Left kidney (tissue), 2 donors: ENCODE data around the gene LRRC25. TPM values are rescaled to one million over a fixed set of nuclear protein-coding genes. Genes with fewer than 3 reads are reported as not detected.
"Not testable (repeated sequence)": the region's sequence is repeated elsewhere in the genome, so short reads cannot be mapped to it uniquely, and the experiment has no call there.

ENCODE experiments used
- DNase-seq: peaks from one replicate; pipeline ENCODE4 v3.0.0-alpha.2; 2013
- polyA plus RNA-seq: library from polyadenylated mRNA; unstranded; fragments of 120-200 nt; gene quantifications from one replicate; pipeline ENCODE4 v1.2.1, GENCODE V29; 2013; ENCODE audit not compliant: insufficient read length

The LRRC25 gene
- polyA plus RNA-seq, 1 donor, result 0.52 TPM

DNA sequence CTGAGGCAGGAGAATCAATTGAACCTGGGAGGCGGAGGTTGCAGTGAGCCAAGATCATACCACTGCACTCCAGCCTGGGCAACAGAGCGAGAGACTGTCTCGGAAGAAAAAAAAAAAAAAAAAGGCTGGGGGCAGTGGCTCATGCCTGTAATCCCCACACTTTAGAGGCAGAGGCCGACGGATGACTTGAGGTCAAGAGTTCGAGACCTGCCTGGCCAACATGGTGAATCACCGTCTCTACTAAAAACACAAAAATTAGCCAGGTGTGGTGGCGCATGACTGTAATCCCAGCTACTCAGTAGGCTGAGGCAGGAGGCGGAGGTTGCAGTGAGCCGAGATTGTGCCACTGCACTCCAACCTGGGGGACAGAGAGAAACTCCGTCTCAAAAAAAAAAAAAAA, 13.8 kb downstream of the LRRC25 start:
- DNase-seq, result not testable (repeated sequence)

DNA sequence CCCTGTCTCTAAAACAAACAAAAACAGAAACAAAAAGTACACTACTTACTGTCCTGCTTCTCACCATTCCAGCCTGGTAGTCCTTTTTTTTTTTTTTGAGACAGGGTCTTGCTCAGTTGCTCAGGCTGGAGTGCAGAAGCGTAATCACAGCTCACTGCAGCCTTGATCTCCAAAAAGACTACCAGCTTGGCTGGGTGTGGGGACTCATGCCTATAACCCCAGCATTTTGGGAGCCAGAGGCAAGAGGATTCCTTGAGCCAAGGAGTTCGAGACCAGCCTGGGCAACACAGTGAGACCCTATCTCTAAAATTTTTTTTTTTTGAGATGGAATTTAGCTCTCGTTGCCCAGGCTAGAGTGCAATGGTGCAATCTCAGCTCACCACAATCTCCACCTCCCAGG, 16.6 kb downstream of the LRRC25 start:
- no peak for DNase-seq

DNA sequence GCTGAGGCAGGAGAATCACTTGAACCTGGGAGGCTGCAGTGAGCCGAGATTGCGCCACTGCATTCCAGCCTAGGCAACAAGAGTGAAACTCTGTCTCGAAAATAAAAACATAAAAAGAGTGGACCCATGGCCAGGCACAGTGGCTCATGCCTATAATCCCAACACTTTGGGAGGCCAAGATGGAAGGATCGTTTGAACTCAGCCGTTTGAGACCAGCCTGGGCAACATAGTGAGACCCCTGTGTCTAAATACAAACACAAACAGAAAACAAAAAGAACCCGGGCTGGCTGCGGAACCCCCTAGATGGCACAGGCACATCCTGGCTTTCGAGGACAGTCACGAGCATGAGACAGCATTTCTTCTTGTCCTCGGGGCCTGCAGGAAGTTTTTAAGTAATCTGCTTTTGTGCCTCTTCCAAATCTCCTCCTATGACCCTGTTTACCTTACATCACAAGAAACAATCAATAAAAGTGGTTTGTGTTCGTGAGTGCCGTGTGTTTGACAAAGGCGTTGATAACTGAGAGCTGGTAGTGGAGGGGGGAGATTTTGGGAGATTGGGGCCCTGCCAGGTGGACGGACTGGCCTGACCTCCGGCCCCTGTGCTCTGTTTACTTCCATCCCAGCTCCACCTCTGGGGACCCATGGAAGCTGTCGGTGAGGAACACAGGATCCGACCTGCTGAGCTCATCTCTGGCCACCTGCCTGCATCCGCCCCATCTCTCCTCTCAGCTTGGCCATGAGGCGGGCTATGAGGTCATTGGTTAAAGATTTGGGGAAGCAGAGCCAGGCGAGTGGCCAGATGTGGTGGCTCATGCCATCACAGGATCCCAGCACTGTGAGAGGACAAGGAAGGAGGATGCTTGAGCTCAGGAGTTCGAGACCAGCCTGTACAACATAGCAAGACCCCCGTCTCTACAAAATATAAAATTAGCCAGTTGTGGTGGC, 17.3 kb downstream of the LRRC25 start:
- no peak for DNase-seq

DNA sequence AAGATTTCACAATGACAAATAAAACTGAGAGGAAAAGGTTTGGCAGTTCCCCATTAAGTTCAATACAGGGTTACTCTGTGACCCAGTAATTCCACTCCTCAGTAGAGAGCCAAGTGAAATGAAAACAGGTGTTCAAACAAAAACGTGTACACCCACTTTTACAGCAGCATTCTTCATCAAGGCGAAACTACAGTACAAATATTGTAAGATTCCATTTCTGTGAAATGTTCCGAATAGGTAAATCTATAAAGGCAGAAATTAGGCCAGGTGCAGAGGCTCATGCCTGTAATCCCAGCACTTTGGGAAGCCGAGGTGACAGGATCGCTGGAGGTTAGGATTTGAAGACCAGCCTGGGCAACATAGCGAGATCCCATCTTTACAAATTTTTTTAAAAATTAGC, 20.4 kb downstream of the LRRC25 start:
- DNase-seq, result no peak

DNA sequence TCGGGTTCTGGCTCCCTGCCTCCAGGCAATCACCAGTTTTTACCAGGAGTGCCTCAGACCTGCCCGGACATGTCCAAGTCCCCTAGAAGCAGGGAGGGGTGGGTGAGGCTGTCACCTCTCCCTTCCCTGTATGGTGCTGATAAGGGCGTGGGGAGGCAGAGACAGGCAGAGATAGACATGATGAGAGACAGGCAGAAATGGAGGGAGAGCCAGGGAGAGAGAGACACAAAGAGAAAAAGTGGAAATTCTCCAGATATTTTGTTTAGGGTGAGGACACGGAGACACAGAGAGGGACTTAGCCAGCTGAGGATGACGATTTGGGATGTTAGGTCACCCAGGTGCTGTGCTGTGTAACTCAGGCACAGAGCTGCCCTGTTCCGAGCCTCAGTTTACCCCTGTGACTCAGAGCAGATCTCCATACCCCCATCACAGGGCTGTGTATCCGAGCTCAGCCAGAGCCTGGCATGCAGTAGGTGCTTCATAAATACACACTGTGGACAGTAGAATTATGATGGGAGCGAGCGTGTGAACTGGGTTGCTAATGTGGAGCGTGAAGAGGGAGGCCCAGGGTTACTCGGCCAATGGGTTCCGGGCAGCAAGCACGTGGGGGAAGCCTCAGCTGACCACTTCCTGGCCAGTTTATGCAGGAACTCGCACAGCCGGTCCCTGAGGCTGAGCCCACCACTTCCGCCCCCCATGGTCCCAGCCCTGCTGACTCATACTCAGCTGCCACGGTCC, 23.4 kb downstream of the LRRC25 start:
- DNase-seq, result peak; percentile 82

DNA sequence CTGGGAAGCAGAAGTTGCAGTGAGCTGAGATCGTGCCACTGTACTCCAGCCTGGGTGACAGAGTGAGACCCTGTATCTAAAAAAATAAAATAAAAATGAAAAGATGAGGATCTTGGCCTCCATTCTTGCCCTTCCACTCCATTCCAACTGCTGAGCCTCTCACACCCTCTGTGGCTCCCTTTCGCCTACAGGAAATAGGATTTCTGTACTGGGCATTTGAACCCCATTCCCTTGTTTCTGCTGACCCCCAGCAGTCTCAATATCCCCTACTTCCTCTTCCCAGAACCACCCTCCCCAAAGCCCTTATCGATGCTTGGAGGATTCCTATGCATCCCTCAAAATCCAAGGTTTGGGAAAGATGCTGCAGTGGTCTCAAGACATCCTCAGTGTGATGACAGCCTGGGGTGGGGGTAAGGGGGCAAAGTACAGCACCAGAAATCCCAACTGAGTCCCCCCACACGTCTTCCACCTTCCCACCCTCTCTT, 24.0 kb downstream of the LRRC25 start:
- no peak for DNase-seq

DNA sequence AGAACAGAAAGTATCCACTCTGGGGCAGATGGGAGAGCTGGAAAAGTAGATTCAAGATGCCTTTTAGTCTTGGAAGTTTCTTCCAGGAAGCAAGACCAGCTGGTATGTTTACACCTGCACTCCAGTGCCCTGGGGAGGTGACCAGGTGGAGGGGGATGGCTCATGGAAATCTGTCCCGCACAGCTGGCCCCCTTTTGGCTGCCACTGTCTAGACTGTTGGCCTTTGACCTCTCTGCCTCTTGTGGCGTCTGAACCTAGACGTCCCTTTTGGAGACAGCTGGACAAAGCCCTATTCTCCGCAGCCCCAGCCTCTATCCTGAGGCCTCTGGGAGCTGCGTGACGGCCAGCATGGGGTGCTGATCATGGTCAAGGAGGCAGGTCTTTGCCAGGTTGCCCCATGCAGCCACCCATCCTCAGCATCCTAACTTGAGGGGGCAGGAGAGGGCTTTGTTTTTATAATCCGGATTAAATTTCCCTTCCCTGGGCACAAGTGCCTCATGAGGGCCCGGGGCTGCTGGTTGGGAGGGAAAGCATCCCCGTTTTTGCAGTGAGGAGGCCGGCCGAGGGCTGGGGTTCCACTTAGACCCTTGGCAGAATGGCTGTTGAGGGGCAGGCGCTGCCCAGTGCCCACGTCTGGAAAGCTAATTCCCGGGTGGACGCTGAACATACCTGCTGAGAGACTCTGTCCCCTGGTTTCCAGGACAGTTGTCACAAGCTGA, 28.8 kb downstream of the LRRC25 start:
- no peak for DNase-seq

DNA sequence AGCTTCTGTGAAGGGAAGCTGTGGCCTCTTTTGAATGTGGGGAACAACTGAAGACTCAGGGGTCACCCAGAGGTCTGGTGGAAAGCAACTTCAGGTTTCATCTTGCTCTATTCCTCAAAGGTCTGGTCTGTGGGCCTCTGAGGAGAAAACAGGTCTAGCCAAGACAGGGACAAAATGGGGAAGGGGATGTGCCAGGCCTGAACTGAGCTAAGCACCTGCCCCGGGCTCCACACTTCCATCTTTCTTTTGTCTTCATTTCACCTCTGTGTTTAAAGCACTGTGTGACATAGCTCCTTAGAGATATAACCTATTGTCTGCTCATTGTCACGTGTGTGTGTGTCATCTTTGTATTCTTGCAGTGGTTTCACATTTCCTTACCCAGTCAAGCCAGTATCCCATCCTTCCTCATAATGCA, 31.4 kb downstream of the LRRC25 start:
- no peak for DNase-seq

DNA sequence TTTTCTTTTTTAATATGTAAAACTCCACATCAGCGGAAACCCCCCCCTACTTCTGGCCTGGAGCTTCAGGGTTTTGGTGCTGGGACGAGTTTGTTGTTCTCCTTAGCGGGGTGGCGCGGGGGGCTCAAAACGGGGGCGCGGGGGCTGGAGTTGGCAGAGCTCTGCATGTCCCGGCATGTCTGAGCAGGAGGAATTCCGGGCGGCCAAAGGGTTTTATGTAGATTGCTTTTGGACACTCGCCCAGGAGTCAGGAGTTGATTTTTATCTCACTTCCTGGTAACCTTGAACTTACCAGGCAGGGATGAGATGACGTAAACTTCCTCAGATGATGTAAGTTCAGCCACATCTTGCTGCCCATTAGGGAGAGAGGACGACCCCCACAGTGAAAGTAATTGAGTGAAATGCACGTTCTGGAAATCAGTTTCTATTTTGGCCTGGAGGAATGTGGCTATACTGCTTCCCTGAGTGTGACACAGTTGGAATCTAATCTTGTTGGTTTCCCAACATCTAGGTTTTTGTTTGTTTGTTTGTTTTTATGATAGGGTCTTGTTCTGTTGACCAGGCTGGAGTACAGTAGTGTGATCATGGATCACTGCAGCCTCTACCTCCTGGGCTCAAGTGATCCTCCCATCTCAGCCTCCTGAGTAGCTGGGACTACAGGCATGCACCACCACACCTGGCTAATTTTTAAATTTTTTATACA, 32.4 kb downstream of the LRRC25 start:
- DNase-seq, result peak; percentile 89

DNA sequence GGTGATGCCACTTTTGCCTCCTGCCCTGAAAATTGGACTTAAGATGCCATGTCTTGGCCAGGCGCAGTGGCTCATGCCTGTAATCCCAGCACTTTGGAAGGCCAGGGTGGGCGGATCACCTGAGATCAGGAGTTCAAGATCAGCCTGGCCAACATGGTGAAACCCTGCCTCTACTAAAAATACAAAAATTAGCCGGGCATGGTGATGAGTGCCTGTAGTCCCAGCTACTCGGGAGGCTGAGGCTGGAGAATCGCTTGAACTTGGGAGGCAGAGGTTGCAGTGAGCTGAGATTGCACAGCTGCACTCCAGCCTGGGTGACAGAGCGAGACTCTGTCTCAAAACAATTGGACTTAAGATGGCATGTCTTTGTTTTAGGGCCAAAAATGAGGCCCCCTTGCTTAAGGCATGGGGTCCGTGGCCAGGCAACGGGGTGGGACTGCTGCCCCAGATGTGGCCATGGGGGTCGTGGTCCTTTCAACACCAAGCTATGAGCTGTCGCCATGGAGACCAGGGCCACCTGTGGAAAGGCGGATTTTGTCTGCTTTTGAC, 33.1 kb downstream of the LRRC25 start:
- DNase-seq, result not testable (repeated sequence)

DNA sequence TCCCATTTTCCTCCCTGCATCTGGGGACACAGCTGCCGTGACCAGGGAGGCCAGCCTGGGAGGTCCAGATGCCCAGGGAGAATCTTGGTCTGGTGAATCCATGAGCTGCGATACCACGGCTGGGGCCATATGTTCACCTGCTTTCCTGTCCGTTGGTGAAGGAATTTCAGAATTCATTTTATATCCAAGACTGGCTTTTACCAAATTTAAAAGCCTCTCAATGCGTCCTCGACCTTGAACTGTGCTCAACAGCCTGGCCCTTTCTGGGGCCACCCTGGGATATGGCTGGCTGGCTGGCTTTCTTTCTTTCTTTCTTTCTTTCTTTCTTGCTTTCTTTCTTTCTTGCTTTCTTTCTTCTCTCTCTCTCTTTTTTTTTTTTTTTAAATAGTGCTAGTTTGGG, 33.6 kb downstream of the LRRC25 start:
- no peak for DNase-seq

DNA sequence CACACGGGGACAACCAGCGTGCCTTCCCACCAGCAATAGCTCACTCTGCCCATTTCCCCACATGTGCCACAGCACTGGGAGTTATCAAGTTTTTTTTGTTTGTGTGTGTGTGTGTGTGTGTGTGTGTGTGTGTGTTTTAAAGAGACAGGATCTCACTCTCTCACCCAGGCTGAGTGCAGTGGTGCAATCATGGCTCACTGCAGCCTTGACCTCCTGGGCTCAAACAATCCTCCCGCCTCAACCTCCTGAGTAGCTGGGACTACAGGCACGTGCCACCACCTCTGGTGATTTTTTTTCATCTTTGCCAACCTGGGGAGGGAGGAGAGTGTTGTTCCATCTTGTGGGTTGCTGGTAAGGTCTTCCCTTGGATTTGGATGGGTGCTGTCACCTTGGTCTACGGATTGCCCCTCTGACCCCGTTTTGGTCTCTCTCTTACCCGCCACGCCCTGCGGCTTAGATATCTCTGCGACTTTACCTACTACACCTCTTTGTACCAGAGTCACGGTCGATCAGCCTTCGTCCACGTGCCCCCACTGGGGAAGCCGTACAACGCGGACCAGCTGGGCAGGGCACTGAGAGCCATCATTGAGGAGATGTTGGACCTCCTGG, 34.4 kb downstream of the LRRC25 start:
- DNase-seq, result no peak

DNA sequence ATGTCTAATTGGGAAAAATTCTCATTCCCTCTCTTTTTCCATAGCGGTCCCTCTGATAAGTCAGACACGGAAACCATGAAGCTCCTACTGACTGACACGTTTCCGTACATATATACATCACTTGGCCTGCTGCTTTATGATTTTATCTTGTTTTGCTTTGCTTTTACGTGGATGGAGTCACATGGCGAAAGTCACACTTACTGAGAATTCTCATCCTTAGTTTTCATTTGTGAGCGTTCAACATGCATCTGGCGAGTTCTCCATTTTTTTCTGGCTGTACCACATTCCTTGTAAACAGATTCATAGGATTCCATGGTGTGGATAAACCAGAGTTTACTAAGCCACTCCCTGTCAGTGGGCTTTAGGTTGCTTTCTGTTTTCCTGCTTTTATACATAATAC, 35.8 kb downstream of the LRRC25 start:
- DNase-seq, result no peak

DNA sequence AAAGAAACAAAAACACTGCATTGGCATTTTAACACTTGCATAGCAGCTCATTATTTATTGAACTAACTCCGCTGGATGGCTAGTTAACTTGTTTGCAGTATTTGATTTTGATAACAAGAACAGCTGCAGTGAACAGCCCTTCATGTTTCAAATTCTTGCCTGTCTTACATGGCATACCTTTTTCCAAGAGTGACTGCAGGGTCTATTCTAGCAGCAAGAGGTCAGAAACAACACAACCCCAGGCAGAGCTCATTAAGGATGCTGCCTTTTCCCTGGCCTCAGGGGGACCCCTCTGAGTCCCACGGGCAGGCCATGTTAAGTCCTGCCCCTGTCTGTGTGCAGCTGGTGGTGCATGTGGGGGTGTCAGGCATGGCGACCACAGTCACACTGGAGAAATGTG, 40.4 kb downstream of the LRRC25 start:
- DNase-seq, result no peak

DNA sequence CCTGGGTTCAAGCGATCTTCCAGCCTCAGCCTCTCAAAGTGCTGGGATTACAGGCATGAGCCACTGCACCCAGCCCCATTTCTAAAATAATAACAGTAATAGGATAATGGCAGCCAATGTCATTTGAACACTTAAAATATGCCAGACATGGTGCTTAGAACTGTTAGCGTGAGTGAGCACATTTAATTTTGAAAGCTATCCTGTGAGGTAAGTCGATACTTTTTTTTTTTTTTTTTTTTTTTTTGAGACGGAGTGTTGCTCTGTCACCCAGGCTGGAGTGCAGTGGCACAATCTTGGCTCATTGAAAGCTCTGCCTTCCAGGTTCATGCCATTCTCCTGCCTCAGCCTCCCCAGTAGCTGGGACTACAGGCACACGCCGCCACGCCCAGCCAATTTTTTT, 42.7 kb downstream of the LRRC25 start:
- DNase-seq, result not testable (repeated sequence)

DNA sequence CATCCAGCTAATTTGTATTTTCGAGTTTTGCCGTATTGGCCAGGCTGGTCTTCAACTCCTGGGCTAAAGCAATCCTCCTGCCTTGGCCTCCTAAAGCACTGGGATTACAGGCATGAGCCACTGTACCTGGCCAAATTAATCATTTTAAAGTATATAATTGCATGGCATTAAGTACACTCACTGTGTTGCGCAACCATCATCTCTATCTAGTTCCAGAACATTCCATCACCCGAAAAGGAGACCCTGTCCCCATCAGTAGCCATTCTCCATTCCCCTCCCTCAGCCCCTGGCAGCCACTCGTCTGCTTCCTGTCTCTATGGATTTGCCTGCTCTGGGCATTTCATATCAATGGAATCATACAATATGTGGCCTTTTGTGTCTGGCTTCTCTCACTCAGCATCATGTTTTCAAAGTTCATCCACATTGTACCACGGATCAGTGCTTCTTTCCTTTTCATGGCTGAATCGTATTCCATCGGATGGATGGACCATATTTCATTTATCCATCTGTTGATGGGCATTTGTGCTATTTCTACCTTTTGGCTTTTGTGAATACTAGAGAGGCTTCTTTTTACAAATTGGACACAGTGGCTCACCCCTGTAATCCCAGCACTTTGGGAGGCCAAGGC, 43.9 kb downstream of the LRRC25 start:
- DNase-seq, result no peak

DNA sequence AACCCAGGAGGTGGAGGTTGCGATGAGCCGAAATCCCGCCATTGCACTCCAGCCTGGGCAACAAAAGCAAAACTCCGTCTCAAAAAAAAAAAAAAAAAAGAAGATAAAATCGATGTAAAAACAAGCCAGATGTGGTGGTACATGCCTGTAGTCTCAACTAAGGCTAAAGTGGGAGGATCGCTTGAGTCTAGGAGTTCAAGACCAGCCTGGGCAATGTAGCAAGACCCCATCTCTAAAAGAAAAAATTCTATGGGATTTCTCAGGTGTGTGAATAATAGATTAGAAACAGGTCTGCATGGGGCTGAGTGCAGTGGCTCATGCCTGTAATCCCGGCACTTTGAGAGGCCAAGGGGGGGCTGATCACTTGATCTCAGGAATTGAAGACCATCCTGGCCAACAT, 45.9 kb downstream of the LRRC25 start:
- no peak for DNase-seq

DNA sequence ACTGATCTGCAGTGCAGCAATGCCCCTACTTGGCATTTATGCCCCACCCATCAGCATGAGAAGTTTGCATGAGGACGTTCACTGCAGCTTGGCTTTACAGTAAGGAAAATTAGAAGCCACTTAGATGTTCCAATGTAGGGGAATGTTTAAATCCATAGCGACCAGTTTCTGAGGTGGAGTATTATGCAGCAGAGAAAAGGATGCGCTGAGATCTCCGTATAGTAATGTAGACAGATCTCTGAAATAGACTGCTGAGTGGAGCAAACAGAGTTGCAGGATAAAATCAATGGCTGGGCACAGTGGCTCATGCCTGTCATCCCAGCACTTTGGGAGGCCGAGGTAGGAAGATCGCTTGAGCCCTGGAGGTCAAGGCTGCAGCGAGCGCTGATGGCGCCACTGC, 46.9 kb downstream of the LRRC25 start:
- no peak for DNase-seq

DNA sequence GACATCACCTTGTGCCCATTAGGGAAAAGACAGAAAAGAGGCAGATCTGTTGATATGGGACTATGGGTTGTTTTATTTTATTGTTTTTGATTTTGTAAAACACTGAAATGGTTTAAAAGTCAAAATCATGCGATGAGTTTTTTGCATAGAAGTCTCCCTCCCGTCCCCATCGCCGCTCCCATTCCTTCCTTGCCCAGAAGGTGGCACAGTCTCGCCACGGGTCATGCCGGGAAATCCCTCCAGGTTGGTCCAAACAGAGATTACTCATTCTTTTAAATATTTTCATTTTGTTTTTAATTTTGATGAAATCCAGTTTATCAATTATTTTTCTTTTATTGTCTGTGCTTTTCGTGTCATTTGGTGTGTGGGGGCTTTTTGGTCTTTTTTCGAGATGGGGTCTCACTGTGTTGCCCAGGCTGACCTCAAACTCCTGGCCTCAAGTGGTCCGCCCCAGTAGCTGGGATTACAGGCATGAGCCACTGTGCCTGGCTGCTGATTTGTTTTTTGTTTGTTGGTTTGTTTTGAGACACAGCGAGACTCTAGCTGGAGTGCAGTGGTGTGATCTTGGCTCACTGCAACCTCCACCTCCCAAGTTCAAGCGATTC, 47.8 kb downstream of the LRRC25 start:
- no peak for DNase-seq

DNA sequence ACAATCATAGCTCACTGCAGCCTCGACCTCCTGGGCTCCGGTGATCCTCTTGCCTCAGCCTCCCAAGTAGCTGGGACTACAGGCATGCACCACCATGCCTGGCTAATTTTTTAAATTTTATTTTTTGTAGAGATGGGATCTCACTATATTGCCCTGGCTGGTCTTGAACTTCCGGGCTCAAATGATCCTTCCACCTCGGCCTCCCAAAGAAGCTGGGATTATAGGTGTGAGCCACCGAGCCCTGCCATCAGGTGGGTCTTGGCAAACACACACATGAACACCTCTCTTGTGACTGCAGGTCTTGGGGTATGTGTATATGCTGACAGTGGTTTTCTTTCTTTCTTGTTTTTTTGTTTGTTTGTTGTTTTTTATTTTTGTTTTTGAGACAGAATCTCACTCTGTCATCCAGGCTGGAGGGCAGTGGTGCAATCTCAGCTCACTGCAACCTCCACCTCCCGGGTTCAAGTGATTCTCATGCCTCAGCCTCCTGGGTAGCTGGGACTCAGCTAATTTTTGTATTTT, 48.5 kb downstream of the LRRC25 start:
- not testable (repeated sequence) for DNase-seq
